ENCODE measurements around the gene CYS1. TPM values are rescaled to one million over a fixed set of nuclear protein-coding genes. Genes with fewer than 3 reads are reported as not detected.

Gene CYS1
- polyA plus RNA-seq, 3 donors, result not detected

DNA sequence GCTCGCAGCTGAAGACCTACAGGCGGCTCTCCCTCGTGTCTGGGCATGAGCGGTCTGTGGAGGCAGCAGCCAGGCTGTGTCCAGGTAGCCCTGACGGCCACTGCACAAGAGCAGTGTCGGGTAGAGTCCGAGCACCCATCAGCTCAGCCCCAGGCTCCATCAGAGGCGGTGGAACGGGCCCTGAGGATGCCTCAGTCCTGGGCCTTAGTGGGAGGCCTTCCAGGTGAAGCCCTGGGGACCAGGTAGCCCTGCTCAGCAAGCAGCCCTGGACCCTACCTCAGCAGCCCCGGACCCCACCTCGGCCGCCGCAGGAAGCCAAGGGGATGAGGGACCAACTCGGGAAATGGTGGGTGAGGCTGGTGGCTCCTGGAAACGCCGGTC is 58.2 kb downstream of the CYS1 start:
- H3K4me1 ChIP-seq (ENCODE audit: control insufficient read depth in 1 of 2, insufficient read depth in 2 of 2, low read length in 2 of 2), result peaks cover 22 to 32% of the 10 kb centered on the region in 2 donors
- DNase-seq, result no peak
- no peak overlapping the region for H2AFZ ChIP-seq (ENCODE audit: insufficient read depth, low read depth, low read length, poor library complexity, severe bottlenecking)

GRCh38 chr2:10019602-10020400 is 60.4 kb downstream of the CYS1 start:
- TF ChIP-seq, protein P1, sequence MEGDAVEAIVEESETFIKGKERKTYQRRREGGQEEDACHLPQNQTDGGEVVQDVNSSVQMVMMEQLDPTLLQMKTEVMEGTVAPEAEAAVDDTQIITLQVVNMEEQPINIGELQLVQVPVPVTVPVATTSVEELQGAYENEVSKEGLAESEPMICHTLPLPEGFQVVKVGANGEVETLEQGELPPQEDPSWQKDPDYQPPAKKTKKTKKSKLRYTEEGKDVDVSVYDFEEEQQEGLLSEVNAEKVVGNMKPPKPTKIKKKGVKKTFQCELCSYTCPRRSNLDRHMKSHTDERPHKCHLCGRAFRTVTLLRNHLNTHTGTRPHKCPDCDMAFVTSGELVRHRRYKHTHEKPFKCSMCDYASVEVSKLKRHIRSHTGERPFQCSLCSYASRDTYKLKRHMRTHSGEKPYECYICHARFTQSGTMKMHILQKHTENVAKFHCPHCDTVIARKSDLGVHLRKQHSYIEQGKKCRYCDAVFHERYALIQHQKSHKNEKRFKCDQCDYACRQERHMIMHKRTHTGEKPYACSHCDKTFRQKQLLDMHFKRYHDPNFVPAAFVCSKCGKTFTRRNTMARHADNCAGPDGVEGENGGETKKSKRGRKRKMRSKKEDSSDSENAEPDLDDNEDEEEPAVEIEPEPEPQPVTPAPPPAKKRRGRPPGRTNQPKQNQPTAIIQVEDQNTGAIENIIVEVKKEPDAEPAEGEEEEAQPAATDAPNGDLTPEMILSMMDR (IDR thresholded peaks at IDR 0.05), result no peak
- Mint-ChIP-seq H3K4me3 (peak overlapping the region; percentile 24 to 64), H3K4me1 (peaks cover 31% of the 10 kb centered on the region), H3K27ac (peak overlapping the region; percentile 64 to 89 (median 86)), H3K36me3 (no peaks in the 10 kb centered on the region), H3K9me3 (peaks cover 0 to 12% (median 3%) of the 10 kb centered on the region in 7 donors), H3K27me3 (ENCODE audit: low read depth in 3 of 3) (peaks cover 3 to 9% (median 6%) of the 10 kb centered on the region in 3 donors)
- H3K27me3 ChIP-seq (ENCODE audit: control insufficient read depth in 2 of 2, insufficient read depth in 2 of 2, low read length in 2 of 2), result no peaks in the 10 kb centered on the region
- H4K20me1 ChIP-seq (ENCODE audit: insufficient read depth, low read length), result no peaks in the 10 kb centered on the region
- peak; percentile 31 to 59 (median 48) for DNase-seq
- H3K9ac ChIP-seq (ENCODE audit: insufficient read depth, low read length, poor library complexity, severe bottlenecking), result peak overlapping the region; percentile 15
- 85% methylated on average over 19 of the region's 27 CpGs for WGBS (ENCODE audit: insufficient coverage)
- H3K9me3 ChIP-seq (replicated peaks in 1 of 2; ENCODE audit: control insufficient read depth in 1 of 2, insufficient read depth in 1 of 2, low read length in 2 of 2), result peaks cover 3 to 4% of the 10 kb centered on the region in 2 donors
- no peaks in the 10 kb centered on the region for H3K36me3 ChIP-seq (replicated peaks in 1 of 2; ENCODE audit: control insufficient read depth in 1 of 2, insufficient read depth in 2 of 2, low read length in 2 of 2)
- H3K4me2 ChIP-seq (replicated peaks; ENCODE audit: extremely low read depth, low read length, poor library complexity, severe bottlenecking), result peak overlapping the region; percentile 31
- intact Hi-C loops (cut with micrococcal nuclease), result no loop called here
- H2AFZ ChIP-seq (ENCODE audit: insufficient read depth, low read depth, low read length, poor library complexity, severe bottlenecking), result peak overlapping the region; percentile 52
- peak overlapping the region; percentile 71 to 85 for H3K27ac ChIP-seq (ENCODE audit: low read depth in 1 of 2, low read length in 2 of 2)
- peaks cover 22 to 32% of the 10 kb centered on the region in 2 donors for H3K4me1 ChIP-seq (ENCODE audit: control insufficient read depth in 1 of 2, insufficient read depth in 2 of 2, low read length in 2 of 2)
- H3K4me3 ChIP-seq (replicated peaks in 1 of 3; ENCODE audit: low read depth in 2 of 3, low read length in 3 of 3), result peak overlapping the region in 1 of 3 experiments; percentile 15
- H3K79me2 ChIP-seq (ENCODE audit: insufficient read depth, low read length), result no peaks in the 10 kb centered on the region

More for the DNA sequence above, 58.2 kb downstream of the CYS1 start:
- no peak overlapping the region for H3K4me3 ChIP-seq (replicated peaks in 1 of 3; ENCODE audit: low read depth in 2 of 3, low read length in 3 of 3)
- no peaks in the 10 kb centered on the region for H3K27me3 ChIP-seq (ENCODE audit: control insufficient read depth in 2 of 2, insufficient read depth in 2 of 2, low read length in 2 of 2)
- H3K27ac ChIP-seq (ENCODE audit: low read depth in 1 of 2, low read length in 2 of 2), result no peak overlapping the region
- Mint-ChIP-seq H3K27me3 (ENCODE audit: low read depth in 3 of 3) (peaks cover 0 to 6% (median 5%) of the 10 kb centered on the region in 3 donors), H3K4me1 (peaks cover 31% of the 10 kb centered on the region), H3K36me3 (no peaks in the 10 kb centered on the region), H3K4me3 (no peak overlapping the region), H3K9me3 (peaks cover 0 to 9% (median 7%) of the 10 kb centered on the region in 7 donors), H3K27ac (no peak overlapping the region)
- no peaks in the 10 kb centered on the region for H4K20me1 ChIP-seq (ENCODE audit: insufficient read depth, low read length)
- TF ChIP-seq, protein P1 (IDR thresholded peaks at IDR 0.05), result no peak
- no peak overlapping the region for H3K4me2 ChIP-seq (replicated peaks; ENCODE audit: extremely low read depth, low read length, poor library complexity, severe bottlenecking)
- H3K9me3 ChIP-seq (replicated peaks in 1 of 2; ENCODE audit: control insufficient read depth in 1 of 2, insufficient read depth in 1 of 2, low read length in 2 of 2), result peaks cover 0 to 4% of the 10 kb centered on the region in 2 donors
- H3K36me3 ChIP-seq (replicated peaks in 1 of 2; ENCODE audit: control insufficient read depth in 1 of 2, insufficient read depth in 2 of 2, low read length in 2 of 2), result no peaks in the 10 kb centered on the region
- 98% methylated on average over 15 of the region's 16 CpGs for WGBS (ENCODE audit: insufficient coverage)
- intact Hi-C loops (cut with micrococcal nuclease), result no loop called here
- no peak overlapping the region for H3K9ac ChIP-seq (ENCODE audit: insufficient read depth, low read length, poor library complexity, severe bottlenecking)
- H3K79me2 ChIP-seq (ENCODE audit: insufficient read depth, low read length), result no peaks in the 10 kb centered on the region

Measured in CD14-positive monocyte (primary cell).